ENCODE results near the gene RD3L.
"Not testable (repeated sequence)": the region's sequence is repeated elsewhere in the genome, so short reads cannot be mapped to it uniquely, and the experiment has no call there.

RD3L gene

GRCh38 chr14:103927566-103927965, 14.8 kb downstream of the RD3L start:
- DNase-seq = no peak

DNA sequence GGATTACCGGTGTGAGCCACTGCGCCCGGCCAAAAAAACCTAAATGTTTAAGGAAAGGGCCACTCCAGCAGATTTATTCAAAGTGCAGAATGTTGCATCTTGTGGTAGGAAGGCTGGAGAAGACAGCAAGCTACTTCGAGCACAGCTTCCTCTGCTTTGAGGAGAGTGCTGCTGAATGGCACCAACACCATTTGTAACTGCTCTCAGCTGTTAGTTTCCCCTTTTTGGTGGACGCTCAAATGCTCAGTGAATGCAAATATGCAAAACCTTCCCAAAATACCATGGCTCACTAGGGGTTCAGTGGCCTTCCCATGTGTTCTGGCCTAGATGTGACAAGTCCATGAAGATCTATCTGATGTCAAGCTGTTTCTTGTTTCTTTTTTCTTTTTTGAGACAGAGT, 17.0 kb downstream of the RD3L start:
- DNase-seq = no peak

- peak; percentile 48 for DNase-seq
Measured at GRCh38 chr14:103923863-103924262, 18.5 kb downstream of the RD3L start.

DNA sequence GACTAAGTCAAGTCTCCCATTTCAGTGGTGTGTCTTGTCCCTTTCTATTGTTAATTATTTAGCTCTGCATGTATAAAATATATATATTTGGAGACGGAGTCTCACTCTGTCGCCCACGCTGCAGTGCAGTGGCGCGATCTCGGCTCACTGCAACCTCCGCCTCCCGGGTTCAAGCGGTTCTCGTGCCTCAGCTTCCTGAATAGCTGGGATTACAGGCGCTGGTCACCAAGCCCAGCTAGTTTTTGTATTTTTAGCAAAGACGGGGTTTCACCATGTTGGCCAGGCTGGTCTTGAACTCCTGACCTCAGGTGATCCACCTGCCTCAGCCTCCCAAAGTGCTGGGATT, 20.5 kb downstream of the RD3L start:
- not testable (repeated sequence) for DNase-seq

GRCh38 chr14:103920981-103921854, 21.1 kb downstream of the RD3L start:
- peak; percentile 95 for DNase-seq

DNA sequence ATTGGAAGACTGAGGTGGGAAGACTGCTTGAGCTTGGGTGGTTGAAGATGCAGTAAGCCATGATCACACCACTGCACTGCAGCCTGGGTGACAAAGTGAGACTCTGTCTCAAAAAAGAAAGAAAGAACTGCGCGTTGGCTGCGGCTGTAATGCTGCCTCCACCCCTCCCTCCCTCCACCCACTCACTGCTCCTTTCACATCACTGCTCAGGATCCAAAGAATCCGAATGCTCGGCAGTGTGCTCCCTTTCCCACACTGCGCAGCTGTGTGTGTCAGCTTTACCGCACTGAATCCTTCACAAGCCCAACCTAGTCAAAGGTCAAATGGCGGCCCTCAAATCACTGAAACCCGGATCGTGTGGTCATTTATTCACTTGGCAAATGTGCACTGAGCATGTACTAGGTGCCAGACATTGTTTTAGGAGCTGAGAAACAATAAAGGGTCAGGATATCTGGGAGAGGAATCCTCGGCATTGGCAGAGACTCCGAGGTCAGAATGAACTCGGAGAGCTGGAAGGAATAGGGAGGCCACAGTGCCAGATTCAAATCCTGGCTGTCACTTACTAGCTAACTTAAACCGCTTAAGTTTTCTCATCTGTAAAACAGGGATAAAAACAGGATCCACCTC, 25.6 kb downstream of the RD3L start:
- no peak for DNase-seq

DNA sequence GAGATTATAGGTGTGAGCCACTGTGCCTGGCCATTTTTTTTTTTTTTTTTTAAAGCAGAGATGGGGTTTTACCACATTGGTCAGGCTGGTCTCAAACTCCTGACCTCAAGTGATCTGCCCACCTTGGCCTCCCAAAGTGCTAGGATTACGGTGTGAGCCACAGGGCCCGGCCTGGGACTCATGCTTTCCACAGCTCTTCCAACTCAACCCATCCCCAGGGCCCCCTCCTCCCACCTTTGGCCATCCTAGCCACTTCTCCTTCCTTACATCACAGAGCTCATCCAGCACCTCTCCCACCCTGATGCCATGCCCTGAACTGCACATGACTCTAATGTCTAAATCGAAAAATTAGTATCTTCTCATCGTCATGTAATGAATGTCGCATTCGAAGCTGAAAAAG, 26.7 kb downstream of the RD3L start:
- no peak for DNase-seq

GRCh38 chr14:103910984-103911383, 31.3 kb downstream of the RD3L start:
- no peak for DNase-seq

- peak; percentile 80 for DNase-seq
Measured at GRCh38 chr14:103910262-103910935, 31.9 kb downstream of the RD3L start.

DNA sequence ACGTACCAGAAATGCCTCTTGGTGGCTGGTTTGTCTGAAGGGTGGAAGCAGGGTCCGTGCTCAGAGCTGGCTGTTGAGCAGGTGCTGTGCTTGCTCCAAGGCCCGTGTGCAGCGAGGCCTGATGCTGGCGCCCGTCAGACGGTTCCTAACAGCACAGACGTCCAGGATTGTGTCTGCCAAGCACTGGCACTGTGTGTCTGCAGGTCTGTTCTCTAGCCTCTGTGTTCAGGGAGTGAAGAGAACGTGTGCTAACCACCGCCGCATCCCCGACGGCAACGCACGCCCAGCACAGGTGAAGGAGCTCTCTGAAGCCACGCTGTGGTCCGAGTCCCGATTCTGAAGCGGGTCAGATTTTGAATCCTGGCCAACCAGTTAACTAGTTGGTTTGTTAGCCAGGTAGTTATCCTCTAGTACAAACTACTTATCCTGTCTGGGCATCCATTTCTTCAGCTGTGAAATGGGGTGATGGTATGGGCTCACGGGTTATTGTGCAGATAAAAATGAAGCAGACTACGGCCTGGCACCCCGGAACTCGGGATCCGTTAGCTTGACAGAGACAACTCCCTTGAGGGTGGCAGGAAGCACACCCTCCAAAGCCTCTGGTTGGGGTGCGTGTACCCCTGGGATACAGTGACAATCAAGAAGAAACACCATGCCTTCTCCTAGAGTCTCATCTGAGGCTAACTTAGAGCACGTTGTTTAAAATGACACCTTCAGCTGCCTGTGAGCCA, 32.6 kb downstream of the RD3L start:
- DNase-seq = no peak

DNA sequence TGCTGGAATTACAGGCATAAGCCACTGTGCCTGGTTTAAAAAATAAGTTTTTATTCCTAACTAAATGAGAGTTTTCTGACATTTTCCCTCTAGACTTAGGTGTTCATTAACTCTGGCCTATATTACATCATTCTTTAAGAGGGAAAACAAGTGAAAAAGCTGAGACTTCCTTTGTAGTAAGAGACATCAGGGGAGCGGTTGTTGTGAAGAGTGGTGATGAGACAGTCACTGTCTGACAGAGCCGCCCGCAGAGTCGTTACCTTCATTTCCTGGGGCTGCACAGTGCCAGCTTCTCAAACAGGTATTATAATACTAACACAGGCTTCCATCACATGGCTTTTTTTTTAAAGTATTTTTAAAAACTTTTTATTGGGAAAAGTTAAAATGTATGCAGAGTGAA, 33.7 kb downstream of the RD3L start:
- DNase-seq = no peak

GRCh38 chr14:103905842-103906456, 36.4 kb downstream of the RD3L start:
- no peak for DNase-seq

GRCh38 chr14:103904493-103905107, 37.7 kb downstream of the RD3L start:
- no peak for DNase-seq

DNA sequence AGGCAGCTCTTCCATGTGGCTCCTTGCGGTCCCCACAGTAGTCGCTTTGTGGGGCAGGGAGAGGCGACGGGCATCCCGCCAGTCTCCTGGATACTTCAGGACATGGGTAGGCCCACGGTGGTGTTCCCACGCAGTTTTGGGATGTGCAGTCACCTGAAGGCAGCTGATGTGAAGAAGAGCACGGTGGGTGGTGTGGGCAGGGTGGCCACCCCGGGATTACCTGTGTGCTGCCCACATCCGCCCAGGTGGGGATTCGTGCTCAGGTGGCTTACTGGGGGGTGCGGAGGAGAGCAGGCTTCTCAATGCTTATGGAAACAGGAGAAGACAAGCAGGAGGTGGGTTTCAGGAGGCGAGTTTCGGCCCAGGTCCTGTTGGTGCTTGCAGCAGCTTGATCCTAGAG, 42.5 kb downstream of the RD3L start:
- DNase-seq = no peak

DNA sequence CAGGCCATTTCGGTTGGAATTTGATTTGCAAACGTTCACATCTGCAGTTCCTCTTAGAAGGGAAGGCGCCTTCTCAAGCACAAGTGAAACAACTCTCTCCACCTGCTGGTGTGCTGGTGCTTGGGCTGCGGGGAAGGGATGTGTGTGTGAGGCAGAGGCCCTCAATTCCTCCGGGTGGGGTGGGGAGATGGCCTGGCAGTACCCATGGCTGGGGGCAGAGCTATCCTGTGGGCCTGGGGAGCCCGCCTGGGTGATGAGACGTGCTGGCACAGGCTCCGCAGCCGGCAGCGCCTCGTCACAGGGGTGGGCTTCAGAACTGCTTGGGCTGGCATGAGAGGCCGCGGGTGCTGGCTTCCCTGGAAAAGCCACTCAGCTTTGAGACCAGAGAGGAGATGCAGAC, 43.0 kb downstream of the RD3L start:
- no peak for DNase-seq

DNA sequence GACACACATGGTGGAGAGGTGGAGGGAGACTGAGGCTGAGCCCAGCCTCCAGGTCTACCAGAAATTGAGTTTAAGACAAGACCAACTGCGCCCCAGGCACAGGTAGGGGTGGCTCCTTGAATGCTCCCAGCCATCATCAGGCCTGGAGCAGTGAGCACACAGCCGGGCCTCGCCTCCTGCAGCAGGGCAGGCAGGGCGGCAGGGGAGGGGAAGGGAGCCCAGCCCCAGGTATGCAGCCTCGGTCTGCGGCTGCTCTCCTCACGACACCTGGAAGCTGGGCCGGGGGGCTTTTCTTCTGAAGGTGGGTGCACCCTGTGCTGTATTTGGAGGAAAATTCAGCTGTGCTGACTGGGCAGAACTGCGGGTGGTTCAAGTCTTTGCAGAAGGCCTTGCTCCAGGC, 43.6 kb downstream of the RD3L start:
- no peak for DNase-seq

GRCh38 chr14:103898204-103898603, 44.1 kb downstream of the RD3L start:
- no peak for DNase-seq

- DNase-seq = no peak
Measured at GRCh38 chr14:103897075-103897947, 45.0 kb downstream of the RD3L start.

DNA sequence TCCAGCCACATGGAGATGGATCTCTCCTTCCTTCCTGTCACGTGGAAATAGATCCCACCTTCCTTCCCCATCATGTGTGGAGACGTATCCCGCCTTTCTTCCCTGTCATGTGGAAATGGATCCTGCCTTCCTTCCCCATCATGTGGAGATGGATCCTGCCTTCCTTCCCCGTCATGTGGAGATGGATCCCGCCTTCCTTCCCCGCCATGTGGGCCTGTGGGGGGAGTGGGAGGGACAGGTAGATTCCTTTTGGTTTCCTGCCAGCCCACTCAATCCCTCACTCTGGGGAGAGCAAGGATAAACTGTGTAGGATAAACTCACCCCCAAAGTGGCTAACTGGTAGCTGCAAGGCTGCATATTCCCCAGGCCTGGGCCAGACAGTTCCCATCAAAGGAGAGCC, 45.8 kb downstream of the RD3L start:
- DNase-seq = no peak

DNA sequence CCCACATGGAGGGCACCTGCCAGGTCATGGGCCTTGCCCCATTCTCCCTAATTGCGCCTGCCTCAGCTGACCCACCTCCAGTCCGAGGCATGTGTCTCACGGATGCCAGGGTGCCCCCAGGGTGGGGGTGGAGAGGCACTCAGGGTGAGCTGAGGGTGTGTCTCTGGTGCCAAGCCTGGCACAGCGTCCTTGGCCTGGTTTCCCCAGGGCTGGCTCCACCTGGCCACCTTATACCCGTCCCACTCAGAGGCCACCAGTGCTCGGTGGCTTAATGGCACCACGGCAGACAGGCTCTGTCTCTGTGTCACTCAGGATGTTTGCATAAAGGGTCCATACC, 47.6 kb downstream of the RD3L start:
- no peak for DNase-seq

DNA sequence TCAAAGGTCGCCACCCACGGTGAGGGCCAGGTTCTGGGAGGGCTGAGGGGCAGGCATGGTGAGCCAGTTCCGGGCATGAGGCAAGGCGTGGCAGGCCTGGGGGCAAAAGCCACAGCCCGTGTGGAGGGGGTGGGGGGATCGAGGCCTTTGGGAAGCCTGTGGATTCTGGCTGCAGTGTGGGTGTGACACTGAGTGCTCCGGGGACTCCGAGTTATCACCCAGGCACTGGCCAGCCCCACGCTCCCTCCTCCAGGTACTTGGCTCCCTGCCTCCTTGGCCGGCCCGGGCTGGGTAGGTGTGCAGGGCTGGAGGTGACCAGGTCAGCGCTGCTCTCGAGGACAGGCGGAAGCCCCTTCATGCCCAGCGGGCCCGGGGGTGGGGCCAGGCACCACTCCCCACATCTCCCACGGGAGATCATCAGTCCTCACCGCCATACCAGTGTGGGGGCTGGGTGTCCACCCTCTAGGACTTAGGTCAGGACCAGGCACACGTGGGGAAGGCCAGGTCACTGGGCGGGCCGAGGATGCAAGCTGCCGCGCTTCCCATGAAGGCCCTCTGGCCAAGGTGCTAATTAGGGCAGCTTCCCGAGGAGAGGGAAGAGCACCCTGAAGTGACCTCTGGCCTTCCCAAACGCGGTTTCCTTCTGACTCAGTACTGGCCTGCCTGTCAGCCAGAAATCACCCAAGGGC, 48.2 kb downstream of the RD3L start:
- DNase-seq = no peak
